OCI-LY3 (cell line): ENCODE data around the gene COL4A1.

Experiments used
- EZH2phosphoT487 ChIP-seq: fragments of 200-600 bp; shearing (Covaris generic); IDR thresholded peaks from 2 replicates; pipeline ENCODE4 v1.6.1; 2018; ENCODE audit warnings: antibody characterized with exemption, mixed run types, low read depth
- TF ChIP-seq, protein P1 (sequence below): fragments of 200-600, 300-600 bp; sonication (generic); IDR thresholded peaks from 2 replicates; pipeline ENCODE4 v1.5.1; 2014; ENCODE audit warnings: antibody characterized with exemption, low read length, low read depth

GRCh38 chr13:110317093-110317492 lies 10.1 kb upstream of the COL4A1 start:
- TF ChIP-seq, protein P1, sequence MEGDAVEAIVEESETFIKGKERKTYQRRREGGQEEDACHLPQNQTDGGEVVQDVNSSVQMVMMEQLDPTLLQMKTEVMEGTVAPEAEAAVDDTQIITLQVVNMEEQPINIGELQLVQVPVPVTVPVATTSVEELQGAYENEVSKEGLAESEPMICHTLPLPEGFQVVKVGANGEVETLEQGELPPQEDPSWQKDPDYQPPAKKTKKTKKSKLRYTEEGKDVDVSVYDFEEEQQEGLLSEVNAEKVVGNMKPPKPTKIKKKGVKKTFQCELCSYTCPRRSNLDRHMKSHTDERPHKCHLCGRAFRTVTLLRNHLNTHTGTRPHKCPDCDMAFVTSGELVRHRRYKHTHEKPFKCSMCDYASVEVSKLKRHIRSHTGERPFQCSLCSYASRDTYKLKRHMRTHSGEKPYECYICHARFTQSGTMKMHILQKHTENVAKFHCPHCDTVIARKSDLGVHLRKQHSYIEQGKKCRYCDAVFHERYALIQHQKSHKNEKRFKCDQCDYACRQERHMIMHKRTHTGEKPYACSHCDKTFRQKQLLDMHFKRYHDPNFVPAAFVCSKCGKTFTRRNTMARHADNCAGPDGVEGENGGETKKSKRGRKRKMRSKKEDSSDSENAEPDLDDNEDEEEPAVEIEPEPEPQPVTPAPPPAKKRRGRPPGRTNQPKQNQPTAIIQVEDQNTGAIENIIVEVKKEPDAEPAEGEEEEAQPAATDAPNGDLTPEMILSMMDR: no peak
- no peak for TF ChIP-seq EZH2phosphoT487
